Mesenchymal stem cell (in vitro differentiated cells and primary cell): ENCODE results near the gene EML5.

Source experiments
- DNase-seq: peaks from one replicate; pipeline ENCODE4 v3.0.0-alpha.2; 2013
- H2AFZ ChIP-seq: one replicate; pipeline ENCODE4 v1.6.1; 2013; ENCODE audit warnings: low read depth, mild to moderate bottlenecking, control low read depth, inconsistent platforms, low read length, moderate library complexity
- H2AK5ac ChIP-seq: 2 replicates; pipeline ENCODE4 v1.6.1; 2013; ENCODE audit warnings: low read length, moderate library complexity, mild to moderate bottlenecking, inconsistent platforms; ENCODE audit not compliant: severe bottlenecking
- H2BK120ac ChIP-seq: one replicate; pipeline ENCODE4 v1.6.1; 2013; ENCODE audit warnings: low read depth, mild to moderate bottlenecking, inconsistent platforms, low read length, moderate library complexity
- H2BK12ac ChIP-seq, 2 experiments: one replicate each; pipeline ENCODE4 v1.6.1; 2013; ENCODE audit warnings: inconsistent platforms in 2 of 2, low read length in 2 of 2, mild to moderate bottlenecking in 2 of 2, moderate library complexity in 2 of 2, control low read depth in 1 of 2
- H2BK15ac ChIP-seq: one replicate; pipeline ENCODE4 v1.6.1; 2013; ENCODE audit warnings: mild to moderate bottlenecking, low read depth, inconsistent platforms; ENCODE audit not compliant: poor library complexity, severe bottlenecking
- H2BK5ac ChIP-seq: 2 replicates; pipeline ENCODE4 v1.6.1; 2013; ENCODE audit warnings: low read depth, mild to moderate bottlenecking, low read length, control low read depth, inconsistent platforms; ENCODE audit not compliant: poor library complexity, severe bottlenecking
- H3K14ac ChIP-seq, 2 experiments: one replicate each; pipeline ENCODE4 v1.6.1; 2013; ENCODE audit warnings: inconsistent platforms in 2 of 2, low read length in 2 of 2, control low read depth in 1 of 2, mild to moderate bottlenecking in 1 of 2, moderate library complexity in 1 of 2
- H3K18ac ChIP-seq, 2 experiments: one replicate each; pipeline ENCODE4 v1.6.1; 2013; ENCODE audit warnings: inconsistent platforms in 2 of 2, low read length in 2 of 2, control low read depth in 1 of 2, low read depth in 1 of 2, mild to moderate bottlenecking in 1 of 2
- H3K23ac ChIP-seq, 2 experiments: one replicate each; pipeline ENCODE4 v1.6.1; 2013; ENCODE audit warnings: inconsistent platforms in 2 of 2, low read length in 2 of 2, mild to moderate bottlenecking in 2 of 2, moderate library complexity in 2 of 2, control low read depth in 1 of 2
- H3K27ac ChIP-seq: 2 replicates; pipeline ENCODE4 v1.5.1; 2013; ENCODE audit warnings: mild to moderate bottlenecking, moderate library complexity, low read length, control low read depth, inconsistent platforms; ENCODE audit not compliant: poor library complexity, severe bottlenecking
- H3K27me3 ChIP-seq, 2 experiments: 2 replicates each; pipeline versions ENCODE4 v1.6.1 to v1.7.0; 2013; ENCODE audit warnings: low read length in 2 of 2, mild to moderate bottlenecking in 2 of 2, moderate library complexity in 2 of 2, control low read depth in 1 of 2, inconsistent platforms in 1 of 2; ENCODE audit not compliant: control insufficient read depth in 1 of 2, insufficient read depth in 1 of 2
- H3K36me3 ChIP-seq, 2 experiments: 2 replicates each; pipeline versions ENCODE4 v1.6.1 to v1.7.0; 2013; ENCODE audit warnings: low read length in 2 of 2, control low read depth in 1 of 2, inconsistent platforms in 1 of 2, low read depth in 1 of 2, mild to moderate bottlenecking in 1 of 2; ENCODE audit not compliant: insufficient read depth in 2 of 2, control insufficient read depth in 1 of 2
- H3K4ac ChIP-seq, 2 experiments: one replicate each; pipeline ENCODE4 v1.6.1; 2013; ENCODE audit warnings: inconsistent platforms in 2 of 2, low read length in 2 of 2, mild to moderate bottlenecking in 2 of 2, moderate library complexity in 2 of 2, control low read depth in 1 of 2, low read depth in 1 of 2
- H3K4me1 ChIP-seq: 2 replicates; pipeline ENCODE4 v1.6.1; 2013; ENCODE audit warnings: low read depth, low read length, control low read depth; ENCODE audit not compliant: control insufficient read depth, insufficient read depth
- H3K4me2 ChIP-seq: 2 replicates; pipeline ENCODE4 v1.6.1; 2013; ENCODE audit warnings: low read length, mild to moderate bottlenecking, inconsistent platforms; ENCODE audit not compliant: poor library complexity, severe bottlenecking
- H3K4me3 ChIP-seq, 2 experiments: 2 replicates each; pipeline versions ENCODE4 v1.5.1 to v1.7.0; 2013; ENCODE audit warnings: low read length in 2 of 2, mild to moderate bottlenecking in 2 of 2, control low read depth in 1 of 2, low read depth in 1 of 2; ENCODE audit not compliant: insufficient read depth in 1 of 2
- H3K79me1 ChIP-seq: replicated peaks from 2 replicates; pipeline ENCODE4 v1.6.1; 2013; ENCODE audit warnings: mild to moderate bottlenecking, control low read depth, low read length, inconsistent platforms; ENCODE audit not compliant: poor library complexity, severe bottlenecking
- H3K9ac ChIP-seq: 2 replicates; pipeline ENCODE4 v1.7.0; 2013; ENCODE audit warnings: mild to moderate bottlenecking, low read length, moderate library complexity
- H3K9me3 ChIP-seq: 2 replicates; pipeline ENCODE4 v1.7.0; 2013; ENCODE audit warnings: mild to moderate bottlenecking, low read length; ENCODE audit not compliant: control insufficient read depth
- H4K8ac ChIP-seq: one replicate; pipeline ENCODE4 v1.6.1; 2013; ENCODE audit warnings: inconsistent platforms, mild to moderate bottlenecking, low read length, moderate library complexity
- H4K91ac ChIP-seq: one replicate; pipeline ENCODE4 v1.6.1; 2013; ENCODE audit warnings: mild to moderate bottlenecking, low read length, inconsistent platforms
- WGBS: methylation state at CpG from one replicate; pipeline ENCODE4 v1.1.7; 2013; ENCODE audit warnings: mixed read lengths; 5-methylcytosine and 5-hydroxymethylcytosine counted together

Gene EML5

GRCh38 chr14:88628033-88628432, 164.7 kb downstream of the EML5 start:
- H4K91ac ChIP-seq: no peak overlapping the region
- H3K9me3 ChIP-seq: no peaks in the 10 kb centered on the region
- no peak overlapping the region for H2AFZ ChIP-seq
- no peak overlapping the region for H3K4ac ChIP-seq
- peaks cover 0 to 3% of the 10 kb centered on the region in 2 experiments for H3K36me3 ChIP-seq
- H3K27ac ChIP-seq: no peak overlapping the region
- H3K4me2 ChIP-seq: no peak overlapping the region
- H2BK120ac ChIP-seq: no peak overlapping the region
- no peak overlapping the region for H3K14ac ChIP-seq
- no peak overlapping the region for H2BK5ac ChIP-seq
- no peak overlapping the region for H3K18ac ChIP-seq
- H2BK15ac ChIP-seq: no peak overlapping the region
- no peak overlapping the region for H2BK12ac ChIP-seq
- no peak for DNase-seq
- H3K4me3 ChIP-seq: no peak overlapping the region
- H4K8ac ChIP-seq: no peak overlapping the region
- no peak overlapping the region for H3K9ac ChIP-seq
- H2AK5ac ChIP-seq: no peak overlapping the region
- H3K79me1 ChIP-seq: no peaks in the 10 kb centered on the region
- H3K4me1 ChIP-seq: peaks cover 3% of the 10 kb centered on the region
- H3K23ac ChIP-seq: no peak overlapping the region
- H3K27me3 ChIP-seq: no peaks in the 10 kb centered on the region

- Histone ChIP-seq H3K14ac (no peak overlapping the region), H3K79me1 (no peaks in the 10 kb centered on the region), H3K4me3 (no peak overlapping the region), H2BK120ac (no peak overlapping the region), H3K4me1 (no peaks in the 10 kb centered on the region), H4K8ac (no peak overlapping the region), H2AFZ (no peak overlapping the region), H3K9me3 (no peaks in the 10 kb centered on the region), H3K9ac (no peak overlapping the region), H4K91ac (no peak overlapping the region), H3K18ac (no peak overlapping the region), H3K23ac (no peak overlapping the region), H3K27ac (no peak overlapping the region), H2BK5ac (no peak overlapping the region), H3K4me2 (no peak overlapping the region), H3K27me3 (no peaks in the 10 kb centered on the region), H3K36me3 (peaks cover 0 to 3% of the 10 kb centered on the region in 2 experiments), H3K4ac (no peak overlapping the region), H2BK15ac (no peak overlapping the region), H2BK12ac (no peak overlapping the region), H2AK5ac (no peak overlapping the region)
- 94% methylated on average over 3 of the region's 3 CpGs for WGBS
- no peak for DNase-seq
These were observed 167.1 kb downstream of the EML5 start for GRCh38 chr14:88625671-88626070.

GRCh38 chr14:88621100-88621499, 171.7 kb downstream of the EML5 start:
- Histone ChIP-seq H3K27me3 (no peaks in the 10 kb centered on the region), H3K14ac (no peak overlapping the region), H3K36me3 (peaks cover 6 to 10% of the 10 kb centered on the region in 2 experiments), H2BK5ac (no peak overlapping the region), H3K4me1 (no peaks in the 10 kb centered on the region), H3K4ac (no peak overlapping the region), H3K4me3 (no peak overlapping the region), H3K18ac (no peak overlapping the region), H3K23ac (no peak overlapping the region), H3K4me2 (no peak overlapping the region), H2BK15ac (no peak overlapping the region), H4K8ac (no peak overlapping the region), H3K27ac (no peak overlapping the region), H2BK120ac (no peak overlapping the region), H4K91ac (no peak overlapping the region), H3K9ac (no peak overlapping the region), H2AFZ (no peak overlapping the region), H2BK12ac (no peak overlapping the region), H3K79me1 (no peaks in the 10 kb centered on the region), H2AK5ac (no peak overlapping the region), H3K9me3 (no peaks in the 10 kb centered on the region)
- no peak for DNase-seq
- WGBS: 72% methylated on average over 2 of the region's 2 CpGs

- Histone ChIP-seq H3K4me1 (no peaks in the 10 kb centered on the region), H3K27me3 (no peaks in the 10 kb centered on the region), H2BK12ac (no peak overlapping the region), H4K8ac (no peak overlapping the region), H3K27ac (no peak overlapping the region), H3K14ac (no peak overlapping the region), H3K9ac (no peak overlapping the region), H3K9me3 (no peaks in the 10 kb centered on the region), H2BK120ac (no peak overlapping the region), H3K18ac (no peak overlapping the region), H3K36me3 (peaks cover 6 to 23% of the 10 kb centered on the region in 2 experiments), H4K91ac (no peak overlapping the region), H2AFZ (no peak overlapping the region), H3K23ac (no peak overlapping the region), H3K4me2 (no peak overlapping the region), H2BK15ac (no peak overlapping the region), H3K4me3 (no peak overlapping the region), H3K79me1 (no peaks in the 10 kb centered on the region), H2BK5ac (no peak overlapping the region), H3K4ac (no peak overlapping the region), H2AK5ac (no peak overlapping the region)
- WGBS: 55% methylated on average over 2 of the region's 5 CpGs
- DNase-seq: no peak
These were observed 174.3 kb downstream of the EML5 start for GRCh38 chr14:88618476-88618875.
